Omental fat pad (tissue), 4 donors: ENCODE data around the gene GALNT16. TPM values are rescaled to one million over a fixed set of nuclear protein-coding genes. Genes with fewer than 3 reads are reported as not detected.

Experiments used
- ATAC-seq: fragments of 150-250 bp; one replicate; pipeline ENCODE4 v1.9.1; 2016; ENCODE audit warnings: mild to moderate bottlenecking, moderate library complexity; ENCODE audit not compliant: low FRiP score
- DNase-seq: peaks from one replicate; pipeline ENCODE4 v3.0.0-alpha.2; 2019; ENCODE audit warnings: low spot score
- total RNA-seq, 4 donors: library from RNA; depleted of rRNA; stranded (reverse); fragments of >200 nt; gene quantifications; one replicate each; pipeline ENCODE4 v1.1.0, GENCODE V29; 2016
- TF ChIP-seq, protein P1 (sequence below), 3 donors: fragments of 450-650 bp; IDR thresholded peaks; one replicate each; pipeline ENCODE4 v1.5.1; 2016 to 2017; ENCODE audit warnings: antibody characterized with exemption in 3 of 3, mild to moderate bottlenecking in 3 of 3, moderate library complexity in 2 of 3

GALNT16 gene
- total RNA-seq, 4 donors from 2014 or later = 6.5 to 18.3 (median 8.1) TPM

- ATAC-seq (no peak), DNase-seq (no peak)
- TF ChIP-seq, protein P1, sequence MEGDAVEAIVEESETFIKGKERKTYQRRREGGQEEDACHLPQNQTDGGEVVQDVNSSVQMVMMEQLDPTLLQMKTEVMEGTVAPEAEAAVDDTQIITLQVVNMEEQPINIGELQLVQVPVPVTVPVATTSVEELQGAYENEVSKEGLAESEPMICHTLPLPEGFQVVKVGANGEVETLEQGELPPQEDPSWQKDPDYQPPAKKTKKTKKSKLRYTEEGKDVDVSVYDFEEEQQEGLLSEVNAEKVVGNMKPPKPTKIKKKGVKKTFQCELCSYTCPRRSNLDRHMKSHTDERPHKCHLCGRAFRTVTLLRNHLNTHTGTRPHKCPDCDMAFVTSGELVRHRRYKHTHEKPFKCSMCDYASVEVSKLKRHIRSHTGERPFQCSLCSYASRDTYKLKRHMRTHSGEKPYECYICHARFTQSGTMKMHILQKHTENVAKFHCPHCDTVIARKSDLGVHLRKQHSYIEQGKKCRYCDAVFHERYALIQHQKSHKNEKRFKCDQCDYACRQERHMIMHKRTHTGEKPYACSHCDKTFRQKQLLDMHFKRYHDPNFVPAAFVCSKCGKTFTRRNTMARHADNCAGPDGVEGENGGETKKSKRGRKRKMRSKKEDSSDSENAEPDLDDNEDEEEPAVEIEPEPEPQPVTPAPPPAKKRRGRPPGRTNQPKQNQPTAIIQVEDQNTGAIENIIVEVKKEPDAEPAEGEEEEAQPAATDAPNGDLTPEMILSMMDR (IDR thresholded peaks at IDR 0.05) = no peak
Observed at GRCh38 chr14:69346710-69347109, 86.8 kb downstream of the GALNT16 start.

- TF ChIP-seq, protein P1 (IDR thresholded peaks at IDR 0.05) = no peak
- ATAC-seq (no peak), DNase-seq (no peak)
Observed at GRCh38 chr14:69349091-69349777, 89.3 kb downstream of the GALNT16 start.

- DNase-seq = no peak
- ATAC-seq = no peak
- TF ChIP-seq, protein P1 (IDR thresholded peaks at IDR 0.05) = no peak
Observed at GRCh38 chr14:69350892-69351291, 90.9 kb downstream of the GALNT16 start.

- DNase-seq = no peak
- no peak for ATAC-seq
- TF ChIP-seq, protein P1 (IDR thresholded peaks at IDR 0.05) = no peak
Observed at GRCh38 chr14:69351385-69351784, 91.4 kb downstream of the GALNT16 start.

GRCh38 chr14:69351911-69352310 is 92.0 kb downstream of the GALNT16 start:
- no peak for ATAC-seq
- no peak for DNase-seq
- TF ChIP-seq, protein P1 (IDR thresholded peaks at IDR 0.05) = no peak

DNA sequence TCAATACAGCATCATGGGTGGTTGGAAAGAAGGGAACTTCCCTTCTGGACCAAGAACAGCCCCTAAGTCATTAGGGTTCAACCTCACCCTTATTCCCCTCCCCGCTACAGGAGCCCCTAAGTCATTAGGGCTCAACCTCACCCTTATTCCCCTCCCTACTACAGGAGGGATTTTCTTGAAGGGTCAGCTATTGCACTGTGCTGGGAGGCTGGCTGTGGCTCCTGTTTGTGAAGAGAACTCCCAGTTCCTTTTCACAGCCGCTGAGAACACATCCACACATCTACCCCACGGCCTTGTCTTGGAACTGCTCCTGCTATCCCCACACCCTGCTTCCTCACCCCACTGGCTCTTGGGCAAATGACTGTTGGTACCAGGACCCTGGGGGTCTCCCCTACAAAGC is 93.2 kb downstream of the GALNT16 start:
- TF ChIP-seq, protein P1 (IDR thresholded peaks at IDR 0.05) = no peak
- DNase-seq (no peak), ATAC-seq (no peak)
